LNCAP (cell line): Measurements from ENCODE around the gene KCTD11.

Experiments
- CTCF ChIP-seq: fragments of 450-650 bp; IDR thresholded peaks from 2 replicates; pipeline ENCODE4 v1.5.1; 2017; ENCODE audit warnings: mild to moderate bottlenecking

The KCTD11 gene

GRCh38 chr17:7351665-7352502, at the start of gene KCTD11:
KCTD11 (plus strand) TSS chr17:7352162.
- TF ChIP-seq CTCF, result no peak

- no peak for TF ChIP-seq CTCF
Observed at GRCh38 chr17:7304179-7304578, 47.8 kb upstream of the KCTD11 start.

GRCh38 chr17:7306911-7307685, 44.9 kb upstream of the KCTD11 start, which contains the start of gene EIF5A:
EIF5A (plus strand) TSS chr17:7307628; CDS start chr17:7309636, 2,008 bp downstream.
- TF ChIP-seq CTCF, result no peak

GRCh38 chr17:7307686-7308624, 44.0 kb upstream of the KCTD11 start:
- TF ChIP-seq CTCF, result no peak

GRCh38 chr17:7308625-7309433, 43.1 kb upstream of the KCTD11 start:
- no peak for TF ChIP-seq CTCF

- TF ChIP-seq CTCF, result no peak
Observed at GRCh38 chr17:7309628-7310027, 42.3 kb upstream of the KCTD11 start.
